Epithelial cell of proximal tubule (primary cell): Measurements from ENCODE around the gene FABP6. TPM values are rescaled to one million over a fixed set of nuclear protein-coding genes. Genes with fewer than 3 reads are reported as not detected.
"Not testable (repeated sequence)": the region's sequence is repeated elsewhere in the genome, so short reads cannot be mapped to it uniquely, and the experiment has no call there.

Source experiments
- DNase-seq: peaks from one replicate; pipeline ENCODE4 v3.0.0-alpha.2; 2011; ENCODE audit warnings: low read depth
- H3K4me3 ChIP-seq: 2 replicates; pipeline ENCODE4 v1.5.1; 2011; ENCODE audit warnings: low read depth, mild to moderate bottlenecking, low read length
- total RNA-seq: library from RNA; depleted of rRNA; stranded (reverse); fragments of >200 nt; gene quantifications from 2 replicates; pipeline ENCODE4 v1.2.3, GENCODE V29; 2015
- TF ChIP-seq, protein P1 (sequence below): conservative IDR thresholded peaks from 2 replicates; pipeline ENCODE4 v1.5.1; 2012; ENCODE audit warnings: low read depth, mild to moderate bottlenecking, low read length

FABP6 gene
- total RNA-seq, 1 donor from 2014 or later = not detected

DNA sequence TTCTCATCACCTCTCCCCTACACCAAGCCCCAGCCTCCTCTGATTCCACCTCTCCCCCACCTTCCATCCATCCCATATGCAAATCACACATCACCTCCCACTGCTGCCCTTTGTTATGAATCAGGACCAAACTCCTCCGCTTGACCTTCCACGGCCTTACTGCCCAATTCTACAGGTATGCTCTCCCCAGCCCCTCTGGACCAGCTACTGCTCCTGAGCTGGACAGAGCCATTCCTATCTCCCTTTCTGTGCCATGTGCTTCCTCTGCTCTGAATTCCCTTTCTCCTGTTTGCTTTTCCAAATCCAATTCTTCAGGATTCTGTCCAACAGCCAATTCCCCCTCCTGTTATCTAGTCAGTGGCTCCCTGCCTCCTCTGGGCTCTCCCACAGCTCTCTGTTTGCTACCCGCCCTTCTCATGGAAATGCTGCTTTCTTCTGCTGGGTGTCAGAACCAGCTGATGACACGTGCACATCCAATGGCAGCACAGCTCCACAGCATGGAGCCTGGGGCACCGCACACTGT is 8.3 kb downstream of the FABP6 start:
- H3K4me3 ChIP-seq = no peak overlapping the region
- no peak for DNase-seq
- TF ChIP-seq, protein P1, sequence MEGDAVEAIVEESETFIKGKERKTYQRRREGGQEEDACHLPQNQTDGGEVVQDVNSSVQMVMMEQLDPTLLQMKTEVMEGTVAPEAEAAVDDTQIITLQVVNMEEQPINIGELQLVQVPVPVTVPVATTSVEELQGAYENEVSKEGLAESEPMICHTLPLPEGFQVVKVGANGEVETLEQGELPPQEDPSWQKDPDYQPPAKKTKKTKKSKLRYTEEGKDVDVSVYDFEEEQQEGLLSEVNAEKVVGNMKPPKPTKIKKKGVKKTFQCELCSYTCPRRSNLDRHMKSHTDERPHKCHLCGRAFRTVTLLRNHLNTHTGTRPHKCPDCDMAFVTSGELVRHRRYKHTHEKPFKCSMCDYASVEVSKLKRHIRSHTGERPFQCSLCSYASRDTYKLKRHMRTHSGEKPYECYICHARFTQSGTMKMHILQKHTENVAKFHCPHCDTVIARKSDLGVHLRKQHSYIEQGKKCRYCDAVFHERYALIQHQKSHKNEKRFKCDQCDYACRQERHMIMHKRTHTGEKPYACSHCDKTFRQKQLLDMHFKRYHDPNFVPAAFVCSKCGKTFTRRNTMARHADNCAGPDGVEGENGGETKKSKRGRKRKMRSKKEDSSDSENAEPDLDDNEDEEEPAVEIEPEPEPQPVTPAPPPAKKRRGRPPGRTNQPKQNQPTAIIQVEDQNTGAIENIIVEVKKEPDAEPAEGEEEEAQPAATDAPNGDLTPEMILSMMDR = no peak

DNA sequence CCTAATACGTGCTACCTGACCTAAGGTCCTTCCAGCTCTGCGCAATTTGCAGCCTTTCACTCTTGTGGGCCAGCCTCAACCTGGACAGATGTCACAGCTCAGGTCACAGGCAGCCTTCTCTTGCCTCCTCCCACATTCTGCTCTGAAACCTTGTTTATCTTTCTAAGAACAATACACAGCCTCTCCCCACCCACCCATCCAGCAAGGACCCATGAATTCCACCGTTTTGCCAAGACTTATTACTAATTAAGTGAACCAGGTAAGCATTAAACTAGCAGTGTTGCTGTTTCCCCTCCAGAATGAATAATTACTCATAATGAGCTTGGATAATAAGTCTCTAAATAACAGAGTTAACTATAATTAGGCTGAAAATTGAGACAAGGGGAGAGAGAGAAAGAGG is 11.0 kb downstream of the FABP6 start:
- no peak overlapping the region for H3K4me3 ChIP-seq
- no peak for DNase-seq
- TF ChIP-seq, protein P1 = no peak

DNA sequence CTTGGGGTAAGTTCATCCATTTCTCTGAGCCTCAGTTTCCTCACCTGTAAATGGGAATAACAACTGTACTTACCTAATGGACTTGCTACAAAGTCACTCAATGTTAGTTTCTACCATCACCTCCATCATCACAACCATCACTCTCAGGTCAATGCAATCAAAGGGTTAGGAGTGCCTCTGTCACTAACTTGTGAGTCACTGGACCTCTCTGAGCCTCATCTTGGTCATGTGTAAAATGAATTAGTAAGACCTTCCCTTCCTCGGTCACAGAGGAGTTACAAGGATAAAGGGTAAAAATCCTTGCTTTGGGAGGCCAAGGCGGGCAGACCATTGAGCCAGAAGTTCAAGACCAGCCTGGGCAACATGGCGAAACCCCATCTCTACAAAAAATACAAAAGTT is 12.8 kb downstream of the FABP6 start:
- H3K4me3 ChIP-seq = no peak overlapping the region
- TF ChIP-seq, protein P1 = no peak
- DNase-seq = no peak

- TF ChIP-seq, protein P1 = no peak
Measured at GRCh38 chr5:160245506-160246086, 16.3 kb downstream of the FABP6 start.

DNA sequence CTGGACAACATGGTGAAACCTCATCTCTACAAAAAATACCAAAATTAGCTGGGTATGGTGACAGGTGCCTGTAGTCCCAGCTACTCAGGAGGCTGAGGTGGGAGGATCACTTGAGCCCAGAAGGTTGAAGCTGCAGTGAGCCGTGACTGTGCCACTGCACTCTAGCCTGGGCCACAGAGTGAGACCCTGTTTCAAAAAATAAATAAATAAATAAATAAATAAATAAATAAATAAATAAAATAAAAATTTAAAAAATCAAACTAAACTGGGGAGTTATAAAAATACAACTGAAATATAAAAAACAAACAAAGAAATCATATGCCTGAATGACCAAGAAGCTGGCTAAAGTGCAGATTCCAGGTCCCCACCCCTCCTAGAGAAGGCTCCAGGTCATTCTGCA is 20.3 kb downstream of the FABP6 start:
- not testable (repeated sequence) for H3K4me3 ChIP-seq, DNase-seq

More at GRCh38 chr5:160245506-160246086, 16.3 kb downstream of the FABP6 start:
- H3K4me3 ChIP-seq = no peak overlapping the region
- no peak for DNase-seq

- TF ChIP-seq, protein P1 = no peak
- H3K4me3 ChIP-seq = no peak overlapping the region
- no peak for DNase-seq
Measured at GRCh38 chr5:160250226-160250625, 20.9 kb downstream of the FABP6 start.

DNA sequence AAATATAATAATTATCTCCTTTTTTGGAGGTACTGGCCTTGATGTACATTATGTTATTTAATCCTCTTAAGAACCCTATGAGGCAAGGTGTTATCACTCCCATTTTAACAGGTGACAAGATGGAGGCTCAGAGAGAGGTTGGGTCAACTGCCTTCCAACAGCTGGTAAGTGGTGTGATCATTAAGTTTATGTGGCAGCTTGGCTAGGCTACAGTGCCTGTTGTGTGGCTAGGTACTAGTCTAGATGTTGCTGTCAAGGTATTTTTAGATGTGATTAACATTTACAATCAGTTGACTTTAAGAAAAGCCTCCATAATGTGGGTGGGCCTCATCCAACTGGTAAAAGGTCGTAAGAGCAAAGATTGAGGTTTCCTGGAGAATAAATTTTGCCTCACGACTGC is 21.5 kb downstream of the FABP6 start:
- TF ChIP-seq, protein P1 = no peak
- no peak for DNase-seq
- no peak overlapping the region for H3K4me3 ChIP-seq
